GM21447 (cell line): ENCODE data around the gene MEX3C.

Experiments used
- ATAC-seq: cut with Tn5 transposase; IDR thresholded peaks from one replicate; pipeline ENCODE4 v1.9.1; 2021; ENCODE audit not compliant: unreplicated experiment

Gene MEX3C

GRCh38 chr18:51197661-51198424 lies at the start of gene MEX3C:
MEX3C (minus strand) TSS chr18:51197681; CDS start chr18:51197320, 361 bp downstream.
- peak; percentile 74 for ATAC-seq

GRCh38 chr18:51241226-51241625 lies 43.7 kb upstream of the MEX3C start:
- ATAC-seq = no peak

GRCh38 chr18:51236225-51236624 lies 38.7 kb upstream of the MEX3C start:
- no peak for ATAC-seq

- peak; percentile 85 for ATAC-seq
These were observed 37.7 kb upstream of the MEX3C start for GRCh38 chr18:51235009-51235789.

GRCh38 chr18:51234117-51235008 lies 36.9 kb upstream of the MEX3C start:
- ATAC-seq = no peak

GRCh38 chr18:51229328-51229727 lies 31.8 kb upstream of the MEX3C start:
- no peak for ATAC-seq

- no peak for ATAC-seq
These were observed 30.2 kb upstream of the MEX3C start for GRCh38 chr18:51227660-51228059.

GRCh38 chr18:51226587-51227350 lies 29.3 kb upstream of the MEX3C start:
- ATAC-seq = no peak

- no peak for ATAC-seq
These were observed 28.6 kb upstream of the MEX3C start for GRCh38 chr18:51226068-51226467.

- ATAC-seq = no peak
These were observed 15.1 kb upstream of the MEX3C start for GRCh38 chr18:51212606-51213005.

GRCh38 chr18:51211552-51211951 lies 14.1 kb upstream of the MEX3C start:
- peak; percentile 93 for ATAC-seq

- peak; percentile 5 for ATAC-seq
These were observed 445 bp downstream of the MEX3C start for GRCh38 chr18:51196811-51197660.

- no peak for ATAC-seq
These were observed 1.2 kb downstream of the MEX3C start for GRCh38 chr18:51196118-51196810.

GRCh38 chr18:51195451-51196117 lies 1.9 kb downstream of the MEX3C start:
- ATAC-seq = peak; percentile 11

GRCh38 chr18:51195086-51195450 lies 2.4 kb downstream of the MEX3C start:
- no peak for ATAC-seq

- no peak for ATAC-seq
These were observed 2.9 kb downstream of the MEX3C start for GRCh38 chr18:51194604-51195003.

- ATAC-seq = no peak
These were observed 3.7 kb downstream of the MEX3C start for GRCh38 chr18:51193621-51194287.

- ATAC-seq = no peak
These were observed 4.8 kb downstream of the MEX3C start for GRCh38 chr18:51192696-51193095.
